ENCODE data around the gene ZNF627.
A peak's percentile ranks its signal among the peaks of the same experiment; 100 is the strongest.
"Not testable (repeated sequence)": the region's sequence is repeated elsewhere in the genome, so short reads cannot be mapped to it uniquely, and the experiment has no call there.

Gene ZNF627

GRCh38 chr19:11576227-11576626 lies 21.1 kb upstream of the ZNF627 start:
- DNase-seq: no peak

GRCh38 chr19:11577451-11578257 lies 19.6 kb upstream of the ZNF627 start, which contains the start of gene ACP5:
Gene ACP5, minus strand, starts transcription at chr19:11577645. Its CDS starts 328 bp downstream, at chr19:11577317.
- no peak for DNase-seq

- no peak for DNase-seq
Observed at GRCh38 chr19:11578258-11579142, 18.8 kb upstream of the ZNF627 start.

GRCh38 chr19:11580116-11580515 lies 17.2 kb upstream of the ZNF627 start:
- DNase-seq: no peak

GRCh38 chr19:11581740-11582139 lies 15.5 kb upstream of the ZNF627 start:
- no peak for DNase-seq

- no peak for DNase-seq
Observed at GRCh38 chr19:11586331-11586730, 11.0 kb upstream of the ZNF627 start.

- DNase-seq: peak; percentile 57
Observed at GRCh38 chr19:11587302-11587974, 9.8 kb upstream of the ZNF627 start.

GRCh38 chr19:11587975-11588631 lies 9.2 kb upstream of the ZNF627 start:
- no peak for DNase-seq

GRCh38 chr19:11594084-11594483 lies 3.2 kb upstream of the ZNF627 start:
- no peak for DNase-seq

GRCh38 chr19:11596156-11596555 lies 1.1 kb upstream of the ZNF627 start:
- DNase-seq: no peak

- DNase-seq: no peak
Observed at GRCh38 chr19:11598103-11598483, 810 bp downstream of the ZNF627 start.

- DNase-seq: no peak
Observed at GRCh38 chr19:11598746-11599145, 1.5 kb downstream of the ZNF627 start.

GRCh38 chr19:11599704-11600103 lies 2.4 kb downstream of the ZNF627 start:
- DNase-seq: not testable (repeated sequence)

- no peak for DNase-seq
Observed at GRCh38 chr19:11606484-11606883, 9.2 kb downstream of the ZNF627 start.

GRCh38 chr19:11611730-11612129 lies 14.4 kb downstream of the ZNF627 start:
- no peak for DNase-seq

GRCh38 chr19:11612816-11613511 lies 15.7 kb downstream of the ZNF627 start:
- no peak for DNase-seq

GRCh38 chr19:11617180-11618062 lies 20.1 kb downstream of the ZNF627 start:
- DNase-seq: no peak

GRCh38 chr19:11620553-11620952 lies 23.3 kb downstream of the ZNF627 start:
- no peak for DNase-seq

- DNase-seq: not testable (repeated sequence)
Observed at GRCh38 chr19:11622401-11622800, 25.1 kb downstream of the ZNF627 start.

- DNase-seq: no peak
Observed at GRCh38 chr19:11624069-11624463, 26.8 kb downstream of the ZNF627 start.

- no peak for DNase-seq
Observed at GRCh38 chr19:11626252-11626651, 29.0 kb downstream of the ZNF627 start.
